NK-92 treated with Interleukin-12 subunit alpha and Interleukin-12 subunit beta, amount 100 ng/mL, for 24 hours (cell line): Measurements from ENCODE around the gene HSFX3.
"Not testable (repeated sequence)": the region's sequence is repeated elsewhere in the genome, so short reads cannot be mapped to it uniquely, and the experiment has no call there.

ENCODE experiments used
- DNase-seq: peaks from one replicate; lab custom pipeline; 2025; lab: John Stamatoyannopoulos, UW

The HSFX3 gene, protein sequence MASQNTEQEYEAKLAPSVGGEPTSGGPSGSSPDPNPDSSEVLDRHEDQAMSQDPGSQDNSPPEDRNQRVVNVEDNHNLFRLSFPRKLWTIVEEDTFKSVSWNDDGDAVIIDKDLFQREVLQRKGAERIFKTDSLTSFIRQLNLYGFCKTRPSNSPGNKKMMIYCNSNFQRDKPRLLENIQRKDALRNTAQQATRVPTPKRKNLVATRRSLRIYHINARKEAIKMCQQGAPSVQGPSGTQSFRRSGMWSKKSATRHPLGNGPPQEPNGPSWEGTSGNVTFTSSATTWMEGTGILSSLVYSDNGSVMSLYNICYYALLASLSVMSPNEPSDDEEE

DNA sequence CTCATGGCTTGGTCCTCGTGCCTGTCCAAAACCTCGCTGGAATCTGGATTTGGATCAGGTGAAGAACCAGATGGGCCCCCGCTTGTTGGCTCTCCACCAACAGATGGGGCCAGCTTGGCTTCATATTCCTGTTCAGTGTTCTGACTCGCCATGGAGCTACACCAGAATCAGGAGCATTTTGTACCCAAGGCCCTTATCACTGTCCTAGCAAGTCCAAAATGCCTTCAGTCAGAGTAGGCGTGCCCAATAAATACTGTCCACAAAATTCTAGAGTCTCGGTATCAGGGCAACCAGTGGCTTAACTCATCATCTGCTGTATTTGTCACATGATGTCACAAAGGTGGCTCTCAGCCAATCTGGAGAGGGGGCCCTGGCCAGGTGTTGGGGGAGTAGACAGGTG is at the start of gene HSFX3:
Gene HSFX3, minus strand, starts transcription at position 224 of the 400 bp plus-strand sequence. Its CDS starts 72 bp downstream, at position 152.
- not testable (repeated sequence) for DNase-seq

DNA sequence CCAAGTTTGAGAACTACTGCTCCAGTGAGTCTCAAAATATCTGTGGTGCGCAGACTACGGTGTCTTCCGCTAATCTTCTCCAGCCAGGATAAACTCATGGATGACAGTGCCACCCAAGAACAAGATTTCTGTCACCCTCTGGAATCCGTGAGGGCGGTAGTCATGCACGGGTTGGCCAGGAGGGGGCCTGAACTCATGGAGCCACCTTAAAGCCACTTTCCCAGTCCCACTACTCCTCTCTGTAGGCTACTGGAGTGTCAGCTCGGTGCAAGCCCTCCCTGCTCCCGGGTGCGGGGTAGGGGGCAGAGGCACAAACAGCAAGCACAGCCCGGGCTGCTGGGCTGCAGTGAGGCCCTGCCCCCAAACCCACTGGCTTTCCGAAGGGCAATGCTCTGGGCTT is 48.9 kb upstream of the HSFX3 start:
- DNase-seq, result not testable (repeated sequence)

DNA sequence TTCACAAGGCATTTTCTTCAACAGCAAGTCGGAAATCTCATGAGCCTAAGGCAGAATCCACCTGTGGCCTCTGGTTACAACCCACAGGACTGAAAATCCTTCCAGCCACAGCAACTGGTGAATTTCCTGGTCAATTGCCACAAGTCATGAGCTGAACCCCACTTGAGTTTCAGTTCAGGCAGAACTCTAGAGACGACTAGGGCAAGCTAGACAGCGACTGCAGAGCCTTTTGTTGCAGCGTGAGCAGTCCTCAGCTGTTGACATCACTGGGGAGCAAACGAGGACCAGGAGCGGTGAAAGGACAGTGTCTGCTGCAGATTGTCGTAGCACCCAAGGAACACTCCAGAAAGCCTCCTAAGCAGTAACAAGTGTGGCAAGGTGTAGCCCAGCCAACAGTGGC is 46.2 kb upstream of the HSFX3 start:
- DNase-seq, result not testable (repeated sequence)

DNA sequence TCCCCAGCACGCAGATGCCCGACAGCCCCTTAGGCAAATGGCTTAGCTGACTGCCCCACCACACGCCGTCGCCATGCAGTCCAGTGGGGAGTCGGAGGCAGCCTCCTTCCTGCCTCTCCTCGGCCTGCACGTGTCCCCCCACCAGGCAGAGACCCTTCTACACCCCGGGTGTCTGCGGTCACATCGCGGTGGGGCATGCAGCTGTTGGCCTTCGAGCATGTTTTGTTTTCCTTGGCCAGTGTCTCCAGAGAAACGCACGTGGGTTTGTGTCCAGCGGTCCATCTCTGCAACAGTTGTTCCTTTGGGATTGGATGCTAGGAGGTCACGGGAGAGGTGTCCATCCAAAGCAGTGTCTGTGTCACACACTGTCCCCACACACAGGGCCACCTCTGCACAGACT is 45.5 kb upstream of the HSFX3 start, which contains the start of gene HSFX2:
Gene HSFX2, minus strand, starts transcription at position 101 of the 400 bp plus-strand sequence. CDS start 614 bp downstream, outside the sequence.
- DNase-seq, result not testable (repeated sequence)

DNA sequence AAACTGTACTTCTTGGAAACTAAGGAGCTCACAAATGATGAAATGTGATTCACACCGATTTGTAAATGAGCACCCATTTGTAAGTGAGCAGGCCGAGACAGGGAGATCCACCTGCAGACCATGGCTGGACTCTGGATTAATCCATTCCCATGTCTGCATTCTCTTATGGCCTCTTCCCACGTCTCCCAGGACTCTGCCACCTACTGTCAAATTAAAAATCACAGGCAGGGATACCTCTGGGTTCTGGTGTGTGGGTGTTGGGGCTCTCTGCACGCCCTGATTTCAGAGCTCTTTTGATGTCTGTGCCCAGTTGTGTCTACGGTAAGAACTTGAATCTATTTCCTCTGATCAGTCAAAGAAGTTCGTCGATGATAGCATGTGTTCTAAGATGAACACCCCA is 41.3 kb upstream of the HSFX3 start:
- DNase-seq, result not testable (repeated sequence)

DNA sequence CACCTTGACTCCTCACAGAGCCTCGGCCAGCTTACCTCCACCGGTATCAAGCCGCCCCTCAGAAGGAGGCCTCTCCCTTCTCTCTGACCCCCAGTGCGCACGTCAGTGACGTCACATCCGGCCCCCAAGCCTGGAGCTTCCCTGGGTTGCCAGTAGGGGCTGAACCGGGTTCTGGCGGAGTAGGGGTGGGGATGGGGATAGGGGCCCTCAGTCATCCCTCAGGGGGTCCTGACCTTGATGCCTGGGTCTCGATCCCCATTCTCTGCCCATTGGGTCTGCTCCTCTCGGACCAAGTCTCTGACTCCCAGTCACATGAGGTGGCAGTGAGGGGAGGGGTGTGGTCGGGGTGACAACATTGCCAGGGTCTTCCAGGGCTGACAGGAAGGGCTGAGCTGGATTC is 37.6 kb upstream of the HSFX3 start, which contains the start of gene MAGEA9B:
Gene MAGEA9B, minus strand, starts transcription at position 101 of the 400 bp plus-strand sequence. CDS start 4,280 bp downstream, outside the sequence.
- DNase-seq, result not testable (repeated sequence)

DNA sequence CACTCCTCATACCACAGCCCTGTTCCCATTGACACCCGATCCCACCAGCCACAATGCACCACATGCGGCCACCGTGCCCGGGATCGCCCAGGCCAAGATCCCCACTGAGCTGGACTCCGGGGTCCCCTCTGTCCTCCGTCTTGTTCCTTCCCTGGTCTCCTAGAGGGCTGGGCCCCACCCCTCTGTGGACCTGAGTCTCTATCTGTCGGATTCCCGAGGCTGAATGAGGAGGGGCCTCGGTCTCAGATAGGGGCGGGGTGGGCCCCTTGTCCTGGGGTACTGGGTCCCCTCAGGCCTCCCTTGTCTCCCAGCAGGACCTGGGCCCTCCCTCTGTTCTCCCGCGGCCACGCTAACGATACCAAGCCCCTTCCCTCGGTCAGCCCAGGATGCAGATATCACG is 35.9 kb upstream of the HSFX3 start:
- not testable (repeated sequence) for DNase-seq

DNA sequence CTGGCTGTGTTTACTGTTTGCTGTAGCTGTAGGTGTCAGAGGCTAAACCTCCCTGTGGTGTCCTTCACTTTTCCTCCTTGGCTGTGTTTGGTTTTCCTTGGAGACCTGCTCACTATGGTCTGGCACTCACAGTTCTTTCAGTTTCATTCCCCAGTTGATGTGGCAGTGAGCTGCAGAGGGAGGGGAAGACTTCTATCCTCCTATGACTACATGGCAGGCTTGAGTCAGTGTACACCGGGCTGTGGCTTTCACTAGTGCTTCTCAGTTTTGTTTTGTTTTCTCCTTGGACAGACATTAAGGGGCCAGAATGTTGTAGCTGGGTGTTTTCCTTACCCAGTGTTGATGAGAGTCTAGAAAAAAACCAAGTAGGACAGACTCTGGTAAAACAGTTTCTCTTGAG is 23.7 kb upstream of the HSFX3 start:
- DNase-seq, result not testable (repeated sequence)

DNA sequence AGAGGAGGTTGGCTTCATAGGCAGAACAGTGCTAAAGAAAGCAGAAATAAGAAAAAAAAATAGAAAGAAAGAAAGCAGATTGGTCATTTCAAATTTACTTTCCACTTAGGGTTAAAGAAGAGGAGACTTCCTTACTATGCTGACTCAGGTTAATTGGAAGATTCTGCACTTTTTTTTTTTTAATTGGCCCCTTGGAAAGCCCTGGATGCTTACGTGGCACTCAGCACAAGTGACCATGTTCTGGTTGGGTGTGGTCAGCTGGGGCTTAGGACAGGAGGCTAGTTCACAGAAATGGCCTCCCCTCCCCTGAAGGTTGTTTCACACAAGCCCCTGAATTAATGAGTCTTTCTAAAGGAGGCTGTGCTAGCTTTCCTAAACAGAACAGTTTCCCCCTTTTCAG is 23.0 kb upstream of the HSFX3 start:
- no peak for DNase-seq

DNA sequence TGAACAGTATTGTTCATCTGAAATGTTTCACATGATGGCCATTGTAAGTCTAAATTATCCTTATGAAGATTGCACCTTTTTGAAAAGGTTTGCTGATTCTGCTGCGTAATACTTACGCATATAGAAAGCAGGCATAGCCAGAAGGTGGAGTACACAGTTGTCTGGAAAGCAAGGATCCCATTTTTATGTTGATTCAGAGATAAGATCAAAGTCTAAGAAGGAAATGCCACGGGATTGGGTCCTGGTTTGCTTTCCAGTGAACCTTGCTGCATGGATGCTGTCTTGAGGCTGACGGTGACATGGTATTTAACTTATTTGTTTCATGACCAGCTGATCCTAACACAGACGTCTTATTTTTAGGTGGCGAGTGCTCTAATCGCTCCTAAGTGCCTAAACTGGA is 22.0 kb upstream of the HSFX3 start:
- DNase-seq, result no peak

DNA sequence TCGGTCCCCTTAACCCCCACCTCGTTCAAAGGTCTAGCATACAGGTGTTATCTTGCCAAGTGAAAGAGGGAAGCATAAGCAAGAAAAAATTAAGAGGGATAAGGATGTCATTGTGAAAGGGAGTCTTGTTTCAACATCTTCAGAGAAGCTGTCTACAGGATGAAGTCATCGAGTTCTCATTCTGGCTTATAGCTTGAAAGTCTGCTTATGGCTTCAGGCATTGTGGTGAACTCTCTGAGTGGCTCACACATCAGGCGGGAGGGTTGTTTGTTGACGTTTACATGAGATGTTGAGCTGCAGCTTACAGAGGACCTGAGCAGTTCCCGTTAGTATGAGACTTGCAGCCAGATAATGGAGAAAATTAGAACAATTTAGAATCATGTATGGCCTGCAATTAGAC is 20.9 kb upstream of the HSFX3 start:
- no peak for DNase-seq

DNA sequence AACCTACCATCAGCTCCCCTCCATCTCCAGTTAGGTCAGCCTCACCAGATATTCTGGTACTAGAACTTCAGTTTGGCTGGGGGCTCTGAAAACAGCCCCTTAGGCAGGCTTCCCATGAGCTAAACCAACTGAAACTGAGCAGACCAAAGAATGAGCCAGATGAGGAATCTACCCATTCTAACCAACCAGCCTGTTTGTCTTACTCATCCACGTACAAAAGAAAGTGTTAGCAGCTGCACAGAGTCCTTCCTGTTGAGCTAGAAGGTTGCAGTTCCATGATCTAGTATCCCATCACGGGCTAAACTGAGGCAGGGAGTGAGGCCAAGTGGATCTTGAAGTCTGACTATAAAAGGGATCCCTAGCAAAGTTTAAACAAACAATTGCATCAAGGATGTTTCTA is 20.0 kb upstream of the HSFX3 start:
- DNase-seq, result no peak

DNA sequence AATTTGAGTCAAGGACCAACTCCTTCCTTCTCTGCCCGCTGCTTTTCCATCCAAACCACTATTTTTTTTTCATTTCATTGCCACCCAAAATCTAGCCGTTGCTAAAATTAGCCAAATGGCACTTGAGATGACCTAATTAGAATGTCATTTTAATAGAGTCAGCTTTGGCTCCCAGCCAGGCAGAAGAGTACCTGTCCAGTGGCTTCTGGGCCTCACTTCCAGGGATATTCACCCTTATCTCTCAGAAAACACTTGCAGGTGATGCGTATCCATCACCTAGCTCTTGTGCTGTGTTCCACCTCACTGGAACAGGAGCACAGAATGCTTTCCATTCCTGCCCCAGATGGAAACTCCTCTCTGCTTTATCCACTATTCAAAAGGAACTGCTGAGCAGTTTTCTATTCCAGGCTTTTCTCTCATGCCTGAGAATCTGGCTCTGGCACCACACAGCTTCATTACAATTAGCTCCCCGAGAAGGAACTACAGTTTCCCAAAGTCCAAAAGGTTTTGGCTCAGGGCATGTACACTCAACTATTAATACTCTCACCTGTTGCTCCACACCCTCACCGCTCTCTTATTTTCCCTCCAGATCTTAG is 19.1 kb upstream of the HSFX3 start:
- no peak for DNase-seq

DNA sequence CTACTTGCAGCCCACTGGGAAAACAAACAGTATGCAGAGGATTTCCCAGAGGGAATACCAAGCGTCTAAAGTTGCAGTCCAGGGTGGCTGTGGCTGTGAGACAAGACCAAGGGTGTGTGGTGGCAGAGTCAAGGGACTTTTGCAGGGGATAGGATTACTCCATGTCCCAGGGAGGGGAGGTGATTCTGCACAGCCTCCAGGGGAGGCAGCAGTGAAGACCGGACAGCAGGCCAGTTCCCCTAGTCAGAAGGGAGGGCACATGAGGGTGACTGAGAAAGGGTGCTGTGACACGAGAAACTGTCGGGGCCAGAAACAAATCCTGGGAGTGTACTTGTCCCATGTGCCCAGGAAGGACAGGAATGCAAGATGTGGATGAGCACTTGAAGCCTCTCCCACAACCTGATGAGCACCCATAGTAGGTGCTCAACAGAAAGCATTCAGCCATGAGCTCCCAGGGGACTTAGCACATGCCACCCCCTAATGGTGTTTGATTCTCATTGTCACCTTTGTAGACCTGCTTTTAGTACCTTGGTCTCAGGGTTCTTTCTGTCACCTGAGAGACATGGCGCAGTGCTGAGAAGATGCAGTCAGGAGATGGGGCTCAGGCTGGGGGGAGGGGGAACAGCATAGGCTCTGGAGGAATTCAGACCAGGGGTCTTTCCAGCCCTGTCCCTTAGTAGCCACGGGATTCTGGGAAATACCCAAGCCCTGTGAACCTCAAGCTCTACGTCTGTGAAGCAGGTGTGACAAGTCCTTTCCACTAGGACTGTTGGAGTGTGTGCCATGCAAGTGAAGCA is 18.1 kb upstream of the HSFX3 start:
- no peak for DNase-seq

DNA sequence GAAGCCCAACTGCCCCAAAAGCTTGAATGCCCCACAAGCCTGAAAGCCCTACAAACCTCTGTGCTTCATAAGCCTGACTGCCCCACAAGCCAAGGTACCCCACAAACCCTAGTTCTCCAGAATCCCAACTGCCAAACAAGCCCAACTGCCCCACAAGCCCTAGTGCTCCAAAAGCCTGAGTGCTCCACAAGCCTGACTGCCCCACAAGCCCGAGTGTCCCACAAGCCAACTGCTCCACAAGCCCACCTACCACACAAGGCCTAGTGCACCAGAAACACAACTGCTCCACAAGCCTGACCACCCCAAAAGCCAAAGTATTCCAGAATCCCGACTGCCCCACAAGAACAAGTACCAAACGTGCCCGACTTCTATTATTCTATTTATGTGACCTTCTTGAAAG is 13.6 kb upstream of the HSFX3 start:
- DNase-seq, result no peak

DNA sequence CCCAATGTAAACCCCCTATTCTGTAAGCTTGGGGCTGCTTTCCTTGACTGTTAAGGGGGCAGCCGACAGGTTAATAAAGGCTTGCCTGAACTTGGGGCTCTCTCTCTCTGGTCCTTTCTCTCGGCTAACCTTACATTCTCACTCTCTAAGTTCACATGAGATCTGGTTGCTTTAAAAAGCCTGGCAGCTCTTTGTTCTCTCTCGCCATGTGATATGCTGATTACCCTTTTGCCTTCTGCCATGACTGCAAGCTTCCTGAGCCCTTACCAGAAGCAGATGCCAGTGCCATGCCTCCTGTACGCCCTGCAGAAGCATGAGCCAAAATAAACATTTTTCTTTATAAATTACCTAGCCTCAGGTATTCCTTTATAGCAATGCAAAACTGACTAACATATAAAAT is 5.5 kb upstream of the HSFX3 start:
- not testable (repeated sequence) for DNase-seq

DNA sequence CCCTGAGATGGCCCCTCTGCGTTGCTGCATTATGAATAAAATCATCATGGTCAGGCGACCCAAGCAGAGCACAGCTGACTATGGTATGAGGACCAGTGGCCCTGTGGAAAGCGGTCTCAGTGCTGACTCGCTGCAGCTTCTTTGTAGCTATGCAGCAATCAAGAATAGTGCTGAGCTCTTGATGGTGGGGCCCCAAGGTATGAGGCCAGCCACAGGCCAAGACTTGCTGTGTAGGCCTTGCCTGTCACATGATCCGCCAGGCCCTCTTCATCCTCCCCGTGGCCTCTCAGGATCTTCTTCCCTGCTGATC is 2.2 kb upstream of the HSFX3 start:
- not testable (repeated sequence) for DNase-seq

DNA sequence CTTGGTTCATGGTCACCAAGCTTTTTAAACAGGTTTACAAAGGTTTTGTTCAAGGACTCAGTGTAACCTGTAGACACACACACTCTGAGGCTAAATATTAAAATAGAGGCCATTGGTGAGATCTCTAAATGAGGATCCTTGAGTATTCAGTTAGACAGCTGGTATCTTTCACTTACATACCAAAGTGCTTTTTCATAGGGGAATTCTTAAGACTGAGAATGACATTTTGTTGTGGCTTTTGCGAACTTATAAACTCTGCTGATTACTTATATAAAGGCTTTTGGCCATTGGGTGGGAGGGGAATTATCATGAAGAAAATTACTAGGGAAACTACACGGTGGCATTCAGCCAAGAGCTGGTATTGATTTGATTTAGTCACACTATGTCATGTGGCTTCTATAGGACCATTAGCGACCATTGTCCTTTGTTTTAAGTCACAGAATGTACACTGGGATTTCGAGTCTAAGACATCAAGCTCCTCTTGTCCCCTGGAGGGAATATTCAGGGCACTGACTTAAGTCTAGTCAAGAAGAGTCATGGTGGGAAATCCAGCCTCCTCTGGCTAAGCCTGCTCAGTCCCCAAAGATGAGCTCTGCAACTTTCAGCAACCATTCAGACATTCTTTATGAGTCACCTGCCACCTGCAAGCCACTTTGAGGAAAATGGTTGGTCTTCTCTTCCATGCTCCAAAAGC is 1.7 kb upstream of the HSFX3 start:
- not testable (repeated sequence) for DNase-seq

DNA sequence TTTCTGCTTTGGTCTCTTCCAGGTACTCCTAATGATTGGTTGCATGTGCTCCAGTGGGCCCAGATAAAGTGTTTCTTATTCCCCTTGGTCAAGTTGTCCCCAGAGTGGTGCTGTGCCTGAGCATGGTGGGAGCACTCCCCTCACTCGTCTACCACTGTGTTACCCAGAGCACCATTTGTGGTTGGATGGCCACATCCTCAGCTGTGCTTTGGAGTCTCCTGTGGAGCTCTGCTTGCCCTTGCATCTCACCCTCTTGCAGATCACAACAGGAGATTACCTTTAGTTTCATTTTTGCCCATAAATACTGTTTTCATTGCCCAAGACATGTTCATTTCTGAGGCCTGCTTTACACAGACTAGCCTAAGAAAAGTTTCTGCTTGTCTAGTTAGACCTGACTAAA is 730 bp upstream of the HSFX3 start:
- DNase-seq, result not testable (repeated sequence)

DNA sequence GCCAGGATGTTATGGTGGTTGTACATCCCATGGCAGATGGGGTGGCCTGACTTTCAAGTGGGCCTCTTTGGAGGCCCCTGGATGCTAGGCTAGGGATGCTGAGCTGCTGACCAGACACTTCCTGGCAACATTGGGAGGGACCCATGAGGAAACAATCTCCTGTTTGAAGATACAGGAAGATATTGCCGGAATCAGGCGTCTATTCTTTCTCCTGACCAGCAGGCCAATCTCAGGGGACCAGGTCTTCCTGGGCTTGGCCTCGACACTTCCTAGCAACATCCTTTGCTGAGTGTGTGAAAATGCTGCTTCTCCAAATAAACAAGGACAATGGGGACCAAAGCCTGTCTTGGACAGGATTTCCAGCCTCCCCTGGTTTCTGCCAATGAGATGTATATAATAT is 1.9 kb downstream of the HSFX3 start:
- DNase-seq, result not testable (repeated sequence)

DNA sequence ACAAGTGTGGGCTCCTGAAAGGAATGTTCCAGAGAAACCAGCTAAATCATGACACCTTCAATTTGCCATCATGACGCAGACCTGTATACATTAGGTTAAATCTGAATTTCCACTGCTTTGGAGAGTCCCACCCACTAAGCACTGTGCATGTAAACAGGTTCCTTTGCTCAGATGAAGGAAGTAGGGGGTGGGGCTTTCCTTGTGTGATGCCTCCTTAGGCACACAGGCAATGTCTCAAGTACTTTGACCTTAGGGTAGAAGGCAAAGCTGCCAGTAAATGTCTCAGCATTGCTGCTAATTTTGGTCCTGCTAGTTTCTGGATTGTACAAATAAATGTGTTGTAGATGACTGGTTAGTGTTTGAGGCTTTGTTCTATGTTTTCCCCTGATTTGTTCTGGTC is 2.8 kb downstream of the HSFX3 start:
- not testable (repeated sequence) for DNase-seq
